ENCODE data around the gene RDH5.

Gene RDH5, protein sequence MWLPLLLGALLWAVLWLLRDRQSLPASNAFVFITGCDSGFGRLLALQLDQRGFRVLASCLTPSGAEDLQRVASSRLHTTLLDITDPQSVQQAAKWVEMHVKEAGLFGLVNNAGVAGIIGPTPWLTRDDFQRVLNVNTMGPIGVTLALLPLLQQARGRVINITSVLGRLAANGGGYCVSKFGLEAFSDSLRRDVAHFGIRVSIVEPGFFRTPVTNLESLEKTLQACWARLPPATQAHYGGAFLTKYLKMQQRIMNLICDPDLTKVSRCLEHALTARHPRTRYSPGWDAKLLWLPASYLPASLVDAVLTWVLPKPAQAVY

DNA sequence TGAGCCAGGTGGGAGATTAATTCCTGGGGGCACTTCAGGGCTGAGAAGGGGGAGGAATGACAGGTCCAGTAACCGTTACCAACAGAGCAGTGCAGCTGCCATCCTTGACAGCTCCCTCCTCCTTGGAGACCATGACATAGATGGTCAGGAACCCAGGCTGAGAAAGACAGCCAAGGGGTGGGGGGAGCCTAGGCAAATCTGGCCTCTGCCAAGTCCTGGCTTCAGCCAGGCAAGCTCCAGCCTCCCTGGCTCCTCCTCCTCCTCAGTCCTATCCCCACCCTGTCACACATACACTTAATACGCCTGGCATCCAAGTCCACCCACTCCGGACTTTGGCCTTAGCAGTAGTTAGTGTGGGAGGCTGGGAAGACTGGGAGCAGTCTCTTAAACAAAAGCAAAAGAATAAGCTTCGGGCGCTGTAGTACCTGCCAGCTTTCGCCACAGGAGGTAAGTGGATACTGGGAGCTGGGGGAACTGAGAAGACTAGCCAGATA is at the start of gene RDH5:
Gene RDH5, plus strand, starts transcription at position 323 of the 494 bp plus-strand sequence. CDS start 792 bp downstream, outside the sequence.
- no peak for DNase-seq

DNA sequence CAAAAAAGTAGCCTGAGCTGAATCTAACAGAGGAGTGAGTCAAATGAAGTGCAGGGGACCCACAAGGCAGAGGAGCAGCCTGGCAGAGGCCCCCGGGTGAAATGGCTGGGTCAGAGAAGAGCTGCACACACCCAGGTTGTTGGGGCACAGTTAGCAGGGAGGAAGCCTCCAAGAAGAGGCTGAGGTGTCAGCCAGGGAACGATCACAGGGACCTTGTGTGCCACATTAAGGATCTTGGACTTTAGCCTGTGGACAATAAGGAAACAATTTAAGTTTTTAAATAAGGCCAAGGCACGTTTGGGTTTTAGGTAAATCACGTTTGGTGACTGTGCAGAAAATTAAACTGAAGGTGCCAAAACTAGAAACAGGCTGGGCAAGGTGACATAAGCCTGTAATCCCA is 48.4 kb upstream of the RDH5 start:
- no peak for DNase-seq

DNA sequence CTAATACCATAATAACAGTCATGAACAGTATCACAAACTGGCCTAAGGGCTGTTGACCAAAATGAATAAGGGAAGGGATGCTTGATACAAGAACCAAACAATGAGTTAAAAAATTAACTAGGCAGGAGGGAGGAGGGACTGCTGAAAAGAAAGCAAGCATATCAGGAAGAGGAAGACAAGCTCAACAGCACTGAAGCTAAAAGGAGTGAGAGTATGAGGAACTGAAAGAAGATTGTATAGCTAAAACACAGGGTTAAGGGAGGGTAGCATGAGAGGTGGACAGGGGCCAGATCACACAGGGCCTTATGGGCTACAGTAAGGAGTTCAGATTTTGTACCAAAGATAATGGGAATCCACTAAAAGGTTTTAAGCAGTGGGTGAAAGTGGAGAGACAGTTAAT is 46.6 kb upstream of the RDH5 start:
- DNase-seq, result no peak

DNA sequence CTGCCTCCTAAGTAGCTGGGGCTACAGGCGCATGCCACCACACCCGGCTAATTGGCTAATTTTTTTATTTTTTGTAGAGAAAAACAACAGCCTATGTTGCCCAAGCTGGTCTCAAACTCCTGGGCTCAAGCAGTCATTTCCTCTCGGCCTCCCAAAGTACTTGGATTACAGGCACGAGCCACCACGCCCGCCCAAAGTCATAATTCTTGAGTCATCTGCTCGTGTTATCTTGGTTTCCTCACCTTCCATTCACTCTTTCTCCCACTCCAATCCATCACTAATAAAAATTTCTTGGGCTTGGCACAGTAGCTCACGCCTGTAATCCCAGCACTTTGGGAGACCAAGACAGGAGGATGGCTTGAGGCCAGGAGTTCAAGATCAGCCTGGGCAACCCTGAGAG is 44.5 kb upstream of the RDH5 start:
- DNase-seq, result no peak

- DNase-seq, result no peak
Measured at GRCh38 chr12:55676707-55677106, 43.5 kb upstream of the RDH5 start.

DNA sequence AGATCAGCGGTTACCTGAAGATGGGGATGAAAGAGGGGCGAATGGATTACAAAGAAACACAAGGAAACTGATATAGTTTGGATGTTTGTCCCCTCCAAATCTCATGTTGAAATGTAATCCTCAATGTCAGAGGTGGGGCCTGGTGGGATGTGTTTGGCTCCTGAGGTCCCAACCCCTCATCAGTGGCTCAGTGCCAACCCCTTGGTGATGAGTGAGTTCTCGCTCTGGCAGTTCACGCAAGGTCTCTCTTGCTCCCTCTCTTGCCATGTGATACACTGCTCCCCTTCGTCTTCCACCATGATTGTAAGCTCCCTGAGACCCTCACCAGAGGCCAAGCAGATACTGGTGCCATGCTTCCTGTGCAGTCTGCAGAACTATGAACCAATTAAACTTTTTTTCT is 40.5 kb upstream of the RDH5 start:
- no peak for DNase-seq

DNA sequence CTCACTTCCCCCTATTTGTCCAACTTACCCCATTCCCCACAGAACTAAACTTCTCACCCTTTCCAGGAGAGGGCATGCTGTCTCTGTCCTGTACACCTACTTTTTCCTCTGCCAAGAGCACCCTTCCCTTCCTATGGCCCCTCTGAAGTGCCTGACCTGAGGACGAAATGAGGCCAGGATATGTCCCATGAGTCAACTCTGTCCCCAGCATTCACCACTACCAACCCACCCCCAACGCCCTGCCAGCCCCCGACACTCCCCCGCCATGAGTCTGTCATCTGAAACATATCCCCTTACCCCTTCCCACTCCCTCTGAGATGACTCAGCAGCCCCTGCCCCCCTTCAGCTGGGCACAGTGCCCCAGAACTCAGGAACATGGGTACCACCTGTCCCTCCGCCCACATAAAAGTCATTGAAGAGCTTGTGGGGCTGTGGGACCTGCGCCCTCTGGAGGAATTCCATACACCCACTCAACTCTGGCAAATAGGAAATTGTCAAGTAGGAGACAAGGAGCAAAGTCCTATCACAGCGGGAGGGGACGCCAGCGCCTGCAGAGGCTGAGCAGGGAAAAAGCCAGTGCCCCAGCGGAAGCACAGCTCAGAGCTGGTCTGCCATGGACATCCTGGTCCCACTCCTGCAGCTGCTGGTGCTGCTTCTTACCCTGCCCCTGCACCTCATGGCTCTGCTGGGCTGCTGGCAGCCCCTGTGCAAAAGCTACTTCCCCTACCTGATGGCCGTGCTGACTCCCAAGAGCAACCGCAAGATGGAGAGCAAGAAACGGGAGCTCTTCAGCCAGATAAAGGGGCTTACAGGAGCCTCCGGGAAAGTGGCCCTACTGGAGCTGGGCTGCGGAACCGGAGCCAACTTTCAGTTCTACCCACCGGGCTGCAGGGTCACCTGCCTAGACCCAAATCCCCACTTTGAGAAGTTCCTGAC is 38.8 kb upstream of the RDH5 start:
- no peak for DNase-seq

GRCh38 chr12:55682087-55682796 is 38.0 kb upstream of the RDH5 start:
- no peak for DNase-seq

DNA sequence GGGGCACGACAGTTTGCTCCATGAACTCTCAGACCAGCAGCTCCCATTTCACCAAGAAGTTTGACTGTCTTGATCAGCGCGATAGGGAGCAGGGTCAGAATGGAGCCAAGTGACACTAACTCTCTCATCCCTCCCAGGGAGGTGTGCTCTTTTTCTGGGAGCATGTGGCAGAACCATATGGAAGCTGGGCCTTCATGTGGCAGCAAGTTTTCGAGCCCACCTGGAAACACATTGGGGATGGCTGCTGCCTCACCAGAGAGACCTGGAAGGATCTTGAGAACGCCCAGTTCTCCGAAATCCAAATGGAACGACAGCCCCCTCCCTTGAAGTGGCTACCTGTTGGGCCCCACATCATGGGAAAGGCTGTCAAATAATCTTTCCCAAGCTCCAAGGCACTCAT is 36.5 kb upstream of the RDH5 start:
- no peak for DNase-seq

DNA sequence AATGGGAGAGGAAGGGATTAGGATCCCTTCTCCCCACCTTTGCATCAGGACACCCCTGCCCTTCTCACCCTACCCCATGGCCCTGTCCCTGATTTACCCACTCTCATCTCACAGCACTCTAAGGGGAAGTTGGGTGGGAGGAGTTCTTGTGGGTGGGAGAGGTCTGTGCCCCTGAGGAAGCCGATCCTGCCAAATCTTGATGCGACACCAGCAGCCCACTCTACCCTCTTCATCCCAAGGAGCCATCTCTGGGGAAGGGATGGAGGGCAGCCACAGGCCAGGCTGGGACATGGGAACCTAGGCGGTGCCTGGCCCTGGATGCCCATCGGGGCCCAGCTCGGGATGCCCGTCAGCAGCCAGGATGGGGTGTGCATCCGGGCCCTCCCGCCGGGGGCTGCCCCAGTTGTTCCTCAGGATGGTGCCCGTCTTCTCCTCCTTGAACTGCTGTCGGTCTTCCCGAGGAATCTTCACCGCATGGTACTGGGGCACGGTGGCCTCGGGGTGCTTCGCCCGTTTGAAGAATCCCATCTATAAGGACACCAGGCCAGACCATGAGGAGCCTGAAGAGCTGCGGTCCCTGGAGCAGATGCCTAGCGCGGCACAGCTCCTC is 35.3 kb upstream of the RDH5 start:
- no peak for DNase-seq

- no peak for DNase-seq
Measured at GRCh38 chr12:55685671-55686070, 34.5 kb upstream of the RDH5 start.

GRCh38 chr12:55686366-55687010 is 33.7 kb upstream of the RDH5 start:
- no peak for DNase-seq

GRCh38 chr12:55687746-55688145 is 32.4 kb upstream of the RDH5 start:
- DNase-seq, result no peak

DNA sequence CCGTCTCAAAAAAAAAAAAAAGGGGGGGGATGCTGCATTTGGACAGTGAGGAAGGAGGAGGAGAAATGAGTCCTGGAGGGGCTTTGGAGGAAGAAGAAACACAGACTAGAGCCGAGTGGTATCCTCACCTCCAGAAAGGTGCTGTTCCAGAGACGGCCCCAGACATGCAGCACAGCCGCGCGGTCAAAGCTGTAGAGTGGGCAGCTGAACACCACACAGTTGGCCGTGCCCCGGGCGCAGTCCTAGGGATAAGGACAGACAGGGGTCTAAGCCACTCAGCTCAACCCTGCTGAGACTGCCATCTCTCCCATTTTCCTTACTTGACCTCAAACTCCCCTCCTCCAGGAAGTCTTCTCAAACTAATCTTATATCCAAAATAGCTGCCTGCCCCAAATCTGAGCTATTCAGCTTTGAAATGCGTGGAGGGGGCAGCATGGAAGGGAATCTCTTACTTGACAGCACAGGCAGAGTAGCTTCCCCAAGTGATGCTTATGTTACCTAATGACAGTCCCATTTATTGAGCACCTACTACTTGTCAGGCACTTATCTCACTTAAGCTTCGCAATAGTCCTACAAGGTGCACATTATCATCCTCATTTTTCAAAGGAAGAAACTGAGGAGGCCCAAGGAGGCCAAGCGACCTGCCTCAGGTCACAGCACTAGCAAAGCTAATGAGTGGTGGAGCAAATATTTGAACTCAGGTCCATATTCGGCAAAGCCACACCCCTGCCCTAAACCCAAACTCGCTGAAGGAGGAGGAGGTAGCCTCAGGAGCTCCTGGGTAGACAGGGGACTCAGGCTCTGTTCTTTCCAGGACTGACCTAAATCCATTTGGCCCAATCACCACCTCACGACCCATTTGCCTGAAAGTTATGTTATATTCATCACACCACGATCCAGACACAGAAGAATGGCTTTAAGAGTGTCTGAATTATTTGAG is 31.2 kb upstream of the RDH5 start:
- no peak for DNase-seq

DNA sequence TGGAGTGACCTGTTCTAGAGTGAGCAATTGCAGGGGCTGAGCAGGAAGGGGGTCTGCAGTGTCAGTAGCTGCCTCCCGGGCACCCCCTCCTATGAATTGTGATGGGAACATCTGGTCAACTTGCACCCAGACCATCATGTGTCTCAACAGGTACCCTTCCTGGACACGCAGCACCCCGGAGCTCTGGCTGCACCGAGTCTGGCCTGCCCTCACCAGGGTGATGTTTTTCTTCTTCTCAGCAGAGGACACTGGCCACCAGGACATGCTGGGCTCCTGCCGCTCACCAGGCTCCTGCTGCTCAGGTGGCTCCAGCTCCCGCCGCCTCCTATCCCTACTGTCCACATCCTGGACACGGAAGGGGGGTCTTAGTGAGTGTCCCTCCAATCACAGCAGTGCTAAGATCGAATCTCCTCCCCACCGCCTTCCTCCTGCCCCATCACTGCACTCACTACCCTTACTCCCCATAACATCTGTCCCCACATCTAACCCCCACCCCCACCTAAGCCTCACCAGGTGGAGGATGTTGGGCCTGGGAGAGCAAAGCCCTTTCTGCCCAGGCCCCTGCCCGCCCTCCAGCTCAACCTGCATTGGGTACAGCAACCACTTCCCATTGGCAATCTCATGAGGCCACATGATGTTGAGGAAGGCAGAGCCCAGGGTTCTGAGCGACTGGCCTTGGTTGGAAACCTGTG is 27.4 kb upstream of the RDH5 start:
- DNase-seq, result no peak

DNA sequence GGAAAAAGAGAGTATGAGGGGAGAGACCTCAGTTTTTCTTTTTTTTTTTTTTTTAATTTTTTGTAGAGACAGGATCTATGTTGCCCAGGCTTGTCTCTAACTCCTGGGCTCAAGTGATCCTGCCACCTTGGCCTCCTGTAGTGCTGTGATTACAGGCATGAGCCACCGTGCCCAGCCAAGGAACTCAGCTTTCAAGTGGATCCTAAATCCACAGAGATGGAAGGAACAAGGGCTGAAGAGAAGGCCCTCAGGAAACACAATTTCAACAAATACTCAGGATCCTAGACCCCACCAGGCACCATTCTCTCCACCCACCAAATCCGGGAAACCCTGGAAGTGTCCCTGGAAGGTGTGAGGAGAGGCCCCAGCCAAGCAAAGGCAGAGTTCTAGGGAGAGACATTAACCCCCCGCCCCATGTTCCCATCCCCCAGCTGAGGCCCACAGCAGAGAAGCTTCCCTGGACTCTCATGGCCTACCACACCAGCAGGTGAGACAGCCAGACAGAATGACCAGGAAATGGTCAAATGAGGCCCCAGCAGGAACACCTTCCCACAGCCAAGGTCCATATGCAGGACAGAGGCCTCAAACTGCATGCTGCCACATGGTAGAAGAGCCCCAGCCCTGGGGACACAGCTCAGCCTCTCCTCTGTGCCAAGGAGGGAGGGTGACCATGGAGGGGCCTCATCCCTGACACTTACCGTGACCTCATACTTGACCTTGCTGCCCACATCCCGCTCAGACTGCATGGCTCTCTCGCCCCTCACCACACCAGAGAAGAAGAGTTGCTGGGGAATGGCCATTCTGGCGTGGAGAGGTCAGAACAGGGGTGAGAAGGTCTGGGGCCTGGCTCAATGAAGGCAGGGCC is 26.6 kb upstream of the RDH5 start:
- no peak for DNase-seq

DNA sequence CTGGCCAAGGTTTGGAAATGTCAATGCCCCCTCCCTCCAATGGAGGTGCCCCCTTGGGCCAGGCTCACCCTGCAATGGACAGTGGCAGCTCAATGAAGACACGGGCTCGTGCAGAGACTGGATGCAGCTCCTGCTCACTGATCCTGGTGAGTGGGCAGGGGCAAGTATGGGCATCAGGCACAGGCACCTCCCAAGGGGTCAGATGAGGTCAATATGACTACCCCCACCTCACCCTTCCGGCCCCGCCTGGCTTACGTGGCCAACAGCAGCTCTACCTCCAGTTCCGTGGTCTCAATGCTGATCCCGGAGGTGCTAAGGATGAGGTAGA is 26.0 kb upstream of the RDH5 start:
- no peak for DNase-seq

- no peak for DNase-seq
Measured at GRCh38 chr12:55694651-55695050, 25.5 kb upstream of the RDH5 start.

GRCh38 chr12:55695349-55695748 is 24.8 kb upstream of the RDH5 start:
- DNase-seq, result no peak

GRCh38 chr12:55696141-55696540 is 24.1 kb upstream of the RDH5 start:
- DNase-seq, result no peak

Measured in NCI-H2107 (cell line).